NCI-H2196 treated with DMSO at 0.1 percent for 48 hours (cell line): ENCODE data around the gene ARMH3.

ENCODE experiments used
- DNase-seq: peaks from one replicate; lab custom pipeline; 2025; ENCODE audit not compliant: unreplicated experiment; lab: John Stamatoyannopoulos, UW

The ARMH3 gene

DNA sequence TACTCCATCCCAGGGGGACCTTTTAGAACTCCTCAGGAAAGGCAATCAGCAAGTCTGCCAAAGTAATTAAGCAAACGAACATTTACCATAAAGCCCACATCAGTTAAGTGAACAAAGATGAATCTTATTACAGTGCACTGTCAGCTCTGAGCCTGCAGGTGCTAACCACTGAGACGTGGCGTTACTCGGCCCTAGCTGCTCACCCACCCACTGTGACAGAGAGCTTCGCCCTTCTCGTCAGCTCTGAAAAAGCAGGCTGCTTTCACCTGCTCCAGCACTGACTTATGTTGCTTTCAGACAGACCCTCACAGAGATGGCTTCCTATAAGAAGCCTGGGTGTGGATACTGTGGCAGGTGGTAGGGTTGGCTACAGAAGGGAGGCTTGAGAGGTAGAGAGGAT lies 154.6 kb downstream of the ARMH3 start:
- DNase-seq: no peak

DNA sequence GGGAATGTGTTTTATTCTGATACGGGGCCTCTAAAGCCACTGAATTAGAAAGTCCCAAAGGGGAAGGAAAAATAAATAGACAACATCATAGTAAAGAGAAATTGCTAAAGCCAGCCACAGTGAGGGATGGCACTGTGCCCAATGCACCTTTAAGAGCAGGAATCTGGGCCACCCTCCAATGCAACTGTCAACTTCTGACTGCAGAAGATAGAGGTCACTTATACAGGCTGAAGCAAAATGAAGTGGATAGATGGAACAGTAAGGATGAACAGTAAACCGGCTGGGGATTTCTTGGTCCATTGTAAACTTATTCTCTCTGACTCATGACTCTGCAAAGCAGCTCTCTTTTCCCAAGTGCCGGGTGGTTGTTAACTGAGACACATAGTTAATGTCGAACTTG lies 158.3 kb downstream of the ARMH3 start:
- DNase-seq: no peak

DNA sequence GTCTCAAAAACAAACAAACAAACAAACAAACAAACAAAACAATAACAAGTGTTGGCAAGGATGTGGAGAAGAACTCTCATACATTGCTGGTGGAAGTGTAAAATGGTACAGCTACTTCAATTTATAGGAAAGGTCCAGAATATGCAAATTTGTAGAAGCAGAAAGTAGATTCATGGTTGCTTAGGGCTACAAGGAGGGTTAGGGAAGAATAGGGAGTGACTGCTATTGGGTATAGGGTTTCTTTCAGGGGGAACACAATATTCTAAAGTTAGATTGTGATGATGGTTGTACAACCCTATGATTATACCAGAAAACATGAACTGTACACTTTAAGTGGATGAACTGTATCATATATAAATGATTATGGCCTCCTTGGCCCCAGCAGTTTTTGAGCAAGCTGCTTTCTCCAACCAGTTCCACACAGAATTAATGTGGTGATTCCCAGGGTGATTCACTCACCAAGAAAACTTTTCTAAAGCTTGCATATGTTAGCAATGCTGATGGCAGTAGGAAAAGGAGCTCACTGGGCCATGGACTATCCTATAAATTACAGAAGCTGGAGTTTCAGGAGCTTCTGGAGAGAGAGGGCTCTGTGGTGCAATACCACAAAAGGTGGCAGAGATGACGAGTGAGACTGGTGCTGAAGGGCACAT lies 159.6 kb downstream of the ARMH3 start:
- DNase-seq: no peak

DNA sequence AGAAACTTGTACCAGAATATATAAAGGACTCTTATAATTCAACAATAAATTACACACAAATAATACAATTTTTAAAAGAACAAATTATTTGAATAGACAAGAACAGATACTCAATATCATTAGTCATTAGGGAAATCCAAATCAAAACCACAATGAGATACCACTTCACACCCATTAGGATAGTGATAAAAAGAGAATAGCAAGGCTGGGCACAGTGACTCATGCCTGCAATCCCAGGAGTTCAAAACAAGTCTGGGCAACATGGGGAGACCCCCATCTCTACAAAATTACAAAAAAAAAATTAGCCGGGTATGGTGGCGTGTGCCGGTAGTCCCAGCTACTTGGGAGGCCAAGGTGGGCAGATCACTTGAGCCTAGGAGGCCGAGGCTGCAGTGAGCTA lies 160.2 kb downstream of the ARMH3 start:
- DNase-seq: no peak

DNA sequence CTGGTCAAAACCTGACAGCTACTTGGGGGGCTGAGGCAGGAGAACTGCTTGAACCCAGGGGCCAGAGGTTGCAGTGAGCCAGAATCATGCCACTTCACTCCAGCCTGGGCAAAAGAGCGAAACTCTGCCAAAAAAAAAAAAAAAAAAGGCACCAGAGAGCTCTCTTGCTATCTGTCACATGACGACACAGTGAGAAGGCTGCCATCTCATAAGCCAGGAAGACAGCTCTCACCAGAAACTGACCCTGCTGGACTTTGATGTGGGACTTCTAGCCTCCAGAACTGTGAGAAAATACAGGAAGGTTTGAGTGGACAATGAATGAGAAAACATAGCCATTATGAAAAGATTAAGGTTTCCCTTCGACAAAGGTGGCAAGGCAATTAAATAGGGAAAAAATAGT lies 161.2 kb downstream of the ARMH3 start:
- DNase-seq: no peak

DNA sequence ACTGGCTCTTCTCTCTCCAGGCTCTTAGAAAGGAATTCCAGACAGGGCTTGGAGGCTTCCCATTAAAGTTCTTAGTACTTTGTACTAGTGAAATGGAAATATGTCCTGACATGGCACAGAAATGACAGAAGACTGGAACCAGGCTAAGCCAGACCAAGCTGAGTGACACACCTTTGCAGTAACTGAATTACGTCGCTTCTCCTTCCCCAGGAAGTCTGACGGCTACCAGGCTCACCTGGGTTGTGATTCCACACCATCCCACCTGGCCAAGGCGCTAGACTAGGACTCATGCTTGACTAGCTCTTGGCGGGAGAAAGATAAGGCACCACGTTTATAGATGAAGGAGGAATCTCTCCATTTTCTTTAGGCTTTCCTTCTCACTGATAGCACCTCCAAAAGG lies 161.7 kb downstream of the ARMH3 start:
- no peak for DNase-seq

DNA sequence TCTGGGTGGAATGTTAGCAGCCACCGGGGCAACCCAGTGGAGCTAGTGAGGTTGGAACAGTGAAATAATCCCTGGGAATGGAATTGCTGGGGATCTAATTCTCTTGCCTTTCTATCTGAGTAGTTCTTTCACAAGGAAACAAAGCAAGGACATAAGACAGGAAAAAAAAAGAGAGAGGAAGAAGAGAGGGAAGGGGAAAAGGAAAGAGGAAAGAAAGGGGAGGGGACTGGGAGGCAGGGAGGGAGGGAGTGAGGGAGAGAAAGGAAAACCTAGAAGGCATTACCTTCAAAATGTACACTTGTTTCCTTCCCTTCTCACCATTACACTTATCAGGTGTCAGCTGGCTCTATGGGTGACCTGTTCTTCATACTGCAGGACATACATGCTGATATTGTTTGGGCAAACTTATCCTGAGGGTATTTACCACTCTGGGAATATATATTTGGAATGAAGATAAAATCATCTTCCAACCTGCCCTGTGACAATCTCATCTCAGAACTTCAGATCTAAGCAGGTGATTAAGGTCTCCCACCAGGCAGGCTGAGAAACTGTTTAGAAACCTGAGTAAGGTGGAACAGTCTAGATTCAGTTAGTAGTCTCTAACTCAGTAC lies 162.4 kb downstream of the ARMH3 start:
- no peak for DNase-seq

DNA sequence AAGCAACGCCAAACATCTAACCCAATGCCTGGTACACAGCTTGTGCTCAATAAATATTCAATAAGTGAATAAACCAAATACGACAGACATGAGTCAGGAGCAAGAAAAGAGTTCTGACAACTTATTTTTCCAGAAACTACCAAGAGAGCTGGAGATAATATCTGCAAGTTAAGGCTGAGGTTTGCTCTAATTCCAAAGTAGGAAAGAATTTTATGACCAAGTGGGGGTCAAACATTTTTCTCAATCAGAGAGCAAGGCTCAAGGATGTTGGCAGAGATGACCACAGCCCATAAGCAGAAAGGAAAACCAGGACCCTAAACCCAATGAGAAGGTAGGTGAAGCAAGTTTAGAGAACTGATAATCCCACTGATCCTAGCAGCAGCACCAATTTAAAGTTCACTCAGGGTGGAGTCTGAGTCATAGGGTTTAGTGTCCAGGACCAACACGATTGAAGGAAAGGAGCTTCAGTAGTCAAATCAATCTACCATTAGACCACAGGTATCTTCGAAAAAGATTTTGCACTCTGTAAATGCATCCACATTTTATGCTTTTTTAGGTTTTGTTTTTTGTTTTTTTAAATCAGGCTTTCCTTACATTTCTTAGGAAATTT lies 163.1 kb downstream of the ARMH3 start:
- no peak for DNase-seq

DNA sequence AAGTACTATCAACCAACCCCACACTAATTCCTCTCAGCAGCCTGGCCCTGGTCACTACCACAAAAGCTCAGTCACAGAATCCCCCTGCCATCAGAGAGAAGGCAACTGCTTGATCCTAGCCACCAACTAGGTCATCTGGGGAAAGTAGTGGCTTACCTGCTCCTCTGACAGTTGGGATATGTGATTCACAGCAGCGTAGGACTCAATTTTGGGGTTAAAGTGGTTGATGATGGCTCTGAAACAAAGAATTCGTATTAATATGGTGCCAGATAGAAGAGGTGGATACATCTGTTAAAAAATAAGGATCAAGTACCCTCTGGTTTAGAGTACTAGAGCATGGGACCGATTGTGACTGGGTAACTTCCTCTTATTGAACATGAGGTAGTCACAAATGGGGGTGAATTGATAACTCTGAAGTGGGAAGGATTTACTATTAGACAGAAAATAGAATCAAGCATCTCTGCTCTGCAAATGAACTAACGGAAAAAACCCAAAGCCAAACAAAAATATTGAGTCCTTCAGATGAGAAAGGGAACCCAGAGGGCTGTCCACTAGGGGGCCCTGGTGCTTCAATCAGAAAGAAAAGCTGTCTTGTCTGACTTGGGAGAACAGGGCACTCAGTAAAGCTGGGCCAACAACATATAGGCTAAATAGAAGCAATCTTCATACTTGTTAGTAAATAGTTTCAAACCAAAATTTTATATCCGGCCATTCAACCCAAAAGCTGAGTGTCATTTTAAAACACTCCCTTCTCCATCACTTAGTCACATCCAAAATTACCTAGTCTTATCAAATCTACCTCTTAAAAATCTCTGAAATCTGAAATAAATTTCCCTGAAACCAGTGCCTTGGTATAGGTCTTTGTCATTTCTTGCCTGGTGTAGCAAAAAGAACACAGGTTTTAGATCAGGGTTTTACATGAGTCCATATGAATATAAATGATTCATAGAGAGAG lies 166.4 kb downstream of the ARMH3 start:
- peak; percentile 1 for DNase-seq

DNA sequence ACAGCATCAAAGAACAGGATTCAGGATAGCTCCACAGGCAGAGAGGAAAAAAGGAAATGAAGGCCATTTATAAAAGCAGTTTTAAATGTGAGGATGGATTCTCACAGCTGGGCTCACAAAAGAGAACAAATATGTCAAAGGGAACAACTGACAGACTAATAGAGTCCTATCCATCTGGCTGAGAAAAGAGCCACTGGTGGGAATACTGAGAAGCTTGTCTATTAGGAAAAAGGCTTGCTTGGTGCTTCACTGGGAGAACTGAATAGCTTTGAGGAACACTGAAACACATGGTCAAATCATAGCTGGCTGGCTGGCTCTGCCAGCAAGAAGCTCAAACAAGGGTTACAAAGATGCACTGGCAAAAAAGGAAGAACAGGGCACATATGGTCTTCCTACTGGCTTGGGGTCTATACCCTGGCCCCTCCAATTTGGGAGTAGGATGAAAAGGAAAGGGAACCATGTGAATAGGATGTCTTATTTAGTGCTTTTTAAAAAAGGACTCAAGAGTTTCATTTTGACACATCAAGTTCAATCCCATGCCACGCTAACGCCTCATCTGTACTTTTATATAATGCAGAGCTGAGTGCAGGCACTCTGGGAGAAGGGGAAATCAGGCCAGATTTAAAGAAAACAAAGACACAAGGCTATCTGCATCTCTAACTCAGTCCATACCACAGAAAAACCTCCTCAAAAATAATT lies 167.6 kb downstream of the ARMH3 start:
- DNase-seq: no peak

DNA sequence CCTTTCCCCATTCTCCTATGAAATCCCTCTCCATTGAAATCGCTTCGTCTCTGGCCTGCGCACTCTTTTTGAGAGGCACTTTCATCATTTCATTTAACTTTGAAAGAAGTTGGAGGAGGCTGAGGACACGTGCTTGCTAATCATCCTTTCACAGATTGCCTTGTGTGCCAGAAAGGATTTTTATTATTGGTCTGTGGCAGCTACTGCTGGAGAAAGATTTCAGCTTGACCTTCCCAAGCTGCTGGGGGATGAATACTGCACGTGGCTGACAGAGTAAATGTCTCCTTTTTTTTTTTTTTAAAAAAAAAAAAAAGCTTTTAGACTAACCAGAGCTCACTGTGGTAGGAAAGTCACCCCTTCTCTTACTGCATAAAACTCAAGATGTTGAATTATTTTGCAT lies 168.2 kb downstream of the ARMH3 start:
- no peak for DNase-seq

DNA sequence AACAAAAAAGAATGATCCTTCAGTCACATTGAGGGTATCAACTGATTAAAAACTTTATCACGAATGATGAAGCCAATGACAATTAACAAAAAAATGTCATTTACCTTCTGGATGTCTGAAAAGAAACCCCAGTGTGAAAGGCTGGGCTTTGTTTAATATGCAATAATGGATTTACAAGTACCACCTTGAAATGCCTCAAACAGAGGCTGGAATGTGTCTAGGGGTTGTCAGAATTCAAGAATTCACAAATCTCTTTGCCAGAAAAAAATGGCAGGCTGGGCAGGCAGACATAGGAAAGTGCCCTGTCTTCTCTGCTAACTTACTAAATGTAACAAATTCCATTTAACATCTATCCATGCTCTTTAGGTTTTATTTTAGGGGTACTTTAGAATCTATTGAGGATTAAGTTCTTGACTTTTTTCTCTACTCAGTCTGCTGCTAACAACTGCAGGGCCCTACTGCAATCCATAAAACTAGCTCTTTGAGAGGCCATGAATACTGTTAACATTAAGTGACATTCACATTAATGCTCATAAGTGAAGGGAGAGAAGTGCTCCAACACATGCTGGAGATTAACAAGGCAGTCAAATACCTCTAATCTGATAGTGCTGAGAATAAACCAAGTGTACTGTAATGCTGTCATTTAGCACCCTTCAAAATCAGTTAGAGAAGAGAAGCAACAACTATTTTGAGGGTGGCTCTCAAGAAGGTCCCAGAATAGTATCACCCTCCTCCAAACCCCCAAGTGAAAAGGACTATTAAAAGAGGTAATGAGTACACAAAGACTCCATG lies 169.3 kb downstream of the ARMH3 start:
- DNase-seq: no peak

DNA sequence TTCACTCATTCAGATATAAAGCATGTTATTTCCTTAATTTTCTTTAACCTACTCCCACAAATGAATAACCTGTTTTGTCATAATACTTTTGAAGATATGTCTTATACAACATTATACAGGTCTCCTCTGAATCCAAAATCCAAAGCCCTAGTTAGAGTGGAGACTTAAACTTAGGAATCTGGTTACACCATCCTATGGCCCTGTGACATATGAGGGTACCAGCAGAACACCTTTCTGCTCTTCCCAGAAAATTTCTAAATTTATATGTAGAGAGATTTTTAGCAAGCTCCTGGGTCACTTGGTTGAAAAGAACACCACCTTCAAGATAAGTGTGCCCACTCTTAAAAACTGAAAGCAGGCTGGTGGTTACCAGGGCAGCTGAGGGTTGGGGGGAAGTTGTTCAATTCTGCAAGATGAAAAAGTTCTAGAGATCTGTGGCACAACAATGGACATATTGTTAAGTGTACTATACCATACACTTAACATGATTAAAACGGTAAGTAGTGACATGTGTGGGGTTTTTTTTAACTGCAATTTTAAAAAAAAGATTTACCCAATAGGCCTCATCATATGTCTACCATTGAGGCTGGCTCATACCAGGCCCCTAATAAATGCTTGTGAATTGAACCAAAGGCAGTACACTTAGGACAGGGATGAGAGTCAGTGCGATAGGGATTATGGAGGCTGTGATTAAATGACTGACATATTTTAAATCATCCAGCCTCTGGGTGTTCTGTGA lies 174.8 kb downstream of the ARMH3 start:
- DNase-seq: no peak

DNA sequence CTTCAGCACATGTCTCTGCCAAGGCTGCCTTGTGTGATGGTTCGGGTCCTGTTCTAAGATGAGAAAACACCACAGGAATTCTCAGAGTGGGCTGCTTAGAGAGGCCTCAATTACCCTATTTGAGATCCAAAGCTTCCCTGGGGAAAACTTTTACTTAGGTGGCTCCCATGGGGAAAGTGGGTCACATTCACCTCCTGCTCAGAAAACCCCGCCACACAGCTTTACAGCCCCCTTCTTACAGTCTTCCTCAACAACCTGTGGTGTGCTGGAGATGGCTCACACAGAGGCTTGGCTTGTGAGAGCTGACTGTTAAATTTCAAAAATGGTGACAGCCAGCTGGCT lies 175.8 kb downstream of the ARMH3 start:
- no peak for DNase-seq

DNA sequence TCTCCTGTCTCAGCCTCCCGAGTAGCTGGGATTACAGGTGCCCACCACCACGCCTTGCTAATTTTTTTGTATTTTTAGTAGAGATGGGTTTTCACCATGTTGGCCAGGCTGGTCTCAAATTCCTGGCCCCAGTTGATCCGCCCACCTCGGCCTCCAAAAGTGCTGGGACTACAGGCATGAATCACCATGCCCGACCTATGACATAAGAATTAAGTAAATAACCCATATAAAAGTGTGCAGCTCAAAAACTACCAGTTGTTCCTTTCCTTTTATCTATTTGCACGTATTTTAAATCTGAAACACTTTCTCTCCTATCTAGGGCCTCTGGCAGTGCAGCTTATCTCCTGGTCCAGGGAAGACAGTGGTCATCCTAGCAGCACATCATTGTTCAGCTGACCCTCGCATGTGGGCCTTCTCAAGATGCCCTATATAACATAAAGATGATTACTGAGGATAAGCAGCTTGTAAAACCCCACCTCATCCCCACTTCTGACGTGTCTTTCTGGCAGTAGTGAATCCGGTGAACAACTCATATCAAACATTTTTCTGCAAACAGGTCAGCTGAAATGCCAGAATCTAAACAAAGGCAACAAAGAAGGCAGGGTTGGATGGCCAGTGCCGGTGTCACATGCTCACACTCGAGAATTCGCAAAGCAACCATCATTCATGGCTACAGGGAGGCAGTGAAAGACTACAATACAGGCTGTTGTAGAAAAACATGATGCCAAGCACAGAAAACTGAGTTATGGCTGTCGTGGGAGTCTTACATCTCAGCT lies 176.3 kb downstream of the ARMH3 start:
- DNase-seq: no peak

DNA sequence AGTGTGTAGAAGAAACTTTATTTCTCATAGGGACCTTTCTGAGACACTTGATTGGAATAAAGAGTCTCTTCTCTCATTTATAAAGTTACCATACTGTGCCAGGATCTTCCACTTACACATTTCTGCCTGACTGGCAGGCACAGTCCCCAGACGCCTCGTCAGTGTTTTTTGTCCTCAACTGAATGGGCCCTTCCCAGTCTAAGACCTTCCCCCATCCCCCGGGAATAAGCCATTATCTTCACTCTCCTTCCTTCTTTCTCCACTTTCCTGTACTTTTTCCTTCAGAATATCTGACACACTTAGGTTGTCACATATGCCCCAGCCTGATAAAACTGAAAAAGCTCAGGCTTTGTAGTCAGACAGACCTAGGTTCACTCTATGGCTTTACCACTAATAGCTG lies 177.1 kb downstream of the ARMH3 start:
- DNase-seq: no peak

DNA sequence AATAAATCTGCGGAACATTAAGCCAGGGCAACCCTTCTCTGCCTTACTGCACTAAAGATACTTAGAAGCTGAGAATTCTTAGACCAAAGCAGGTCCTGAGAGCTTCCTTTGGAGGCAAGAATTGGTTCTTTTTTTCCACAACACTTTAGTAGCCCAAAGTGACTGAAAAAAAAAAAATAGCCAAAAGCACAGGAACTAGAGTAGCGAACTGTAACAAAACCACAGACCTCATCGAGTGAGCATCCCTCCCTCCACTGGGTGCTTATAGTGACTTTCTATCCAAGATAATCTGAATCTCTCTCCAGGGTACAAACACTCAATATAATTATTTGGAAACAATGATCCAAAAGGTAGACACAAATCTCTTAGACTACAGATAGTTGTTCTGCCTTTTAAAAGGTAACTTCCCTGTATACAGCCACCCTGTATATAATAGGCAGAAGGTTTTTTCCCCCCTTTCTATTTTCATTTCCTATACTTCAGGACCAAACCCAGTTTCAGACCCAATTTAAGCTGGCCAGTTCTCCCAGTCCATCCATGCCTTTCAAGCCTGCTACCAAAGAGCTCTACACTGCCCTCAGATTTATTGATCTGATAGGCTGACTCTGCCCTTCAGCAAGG lies 180.8 kb downstream of the ARMH3 start:
- no peak for DNase-seq

DNA sequence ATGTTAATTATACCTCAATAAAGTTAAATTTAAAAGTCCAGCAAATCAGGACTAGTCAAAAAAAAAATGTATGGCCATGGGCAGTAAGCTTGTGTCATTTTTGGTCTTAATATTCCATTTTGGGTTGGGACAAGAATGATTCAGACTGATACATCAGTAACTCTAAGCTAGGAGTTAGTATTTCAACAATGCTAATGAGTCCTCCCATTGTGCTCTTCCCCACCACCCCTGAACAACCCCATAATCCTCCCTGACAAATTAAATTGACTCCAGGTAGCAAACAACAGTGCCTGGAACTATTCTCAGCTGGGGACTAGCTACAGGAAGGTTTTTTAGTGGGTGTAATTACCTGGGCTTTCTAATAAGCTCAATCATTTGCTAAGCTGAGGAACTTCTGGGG lies 181.7 kb downstream of the ARMH3 start:
- DNase-seq: no peak

DNA sequence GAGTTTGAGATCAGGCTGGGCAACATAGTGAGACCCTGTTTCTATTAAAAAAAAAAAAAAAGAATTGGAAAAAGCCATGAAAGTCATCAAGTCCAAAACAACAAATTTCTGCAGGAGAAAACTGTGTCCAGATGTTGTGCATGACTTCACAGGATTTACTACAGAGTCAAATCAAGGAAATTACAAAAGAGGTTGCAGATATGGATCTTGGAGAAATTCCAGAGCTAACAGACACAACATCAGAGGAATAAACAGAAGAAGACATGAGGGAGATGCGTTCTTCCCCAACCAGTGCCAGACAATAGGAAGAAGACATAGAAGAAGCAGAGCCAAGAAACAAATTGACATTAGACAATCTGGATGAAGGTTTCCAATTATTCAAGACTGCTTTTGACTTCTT lies 188.0 kb downstream of the ARMH3 start:
- no peak for DNase-seq
